Caco-2 (cell line): ENCODE results near the gene GRAMD2B. TPM values are rescaled to one million over a fixed set of nuclear protein-coding genes. Genes with fewer than 3 reads are reported as not detected.

Experiments used
- BruUV-seq: library from RNA; stranded (reverse); fragments of 400-500 nt; replicated peaks from 2 replicates; lab custom pipeline; 2021; lab: Mats Ljungman, UMichigan
- CTCF ChIA-PET: fragments of 300-600 bp; sonication (Branson Sonifier 250); formaldehyde crosslinking; loops from one replicate; lab custom pipeline; 2022; ENCODE audit warnings: antibody characterized with exemption; lab: Charles Lee
- POLR2A ChIA-PET: fragments of 300-600 bp; sonication (Branson Sonifier 250); formaldehyde crosslinking; loops from one replicate; lab custom pipeline; 2022; ENCODE audit warnings: antibody characterized with exemption; lab: Charles Lee
- DNase-seq, 2 experiments: peaks; one replicate each; pipeline versions ENCODE4 v3.0.0 to v3.0.0-alpha.2; 2020 to 2022
- H3K27me3 ChIP-seq: replicated peaks from 2 replicates; pipeline ENCODE4 v1.6.0; 2011; ENCODE audit warnings: low read length; ENCODE audit not compliant: control insufficient read depth, insufficient read depth
- H3K36me3 ChIP-seq: 2 replicates; pipeline ENCODE4 v1.5.1; 2011; ENCODE audit warnings: low read length; ENCODE audit not compliant: control insufficient read depth, insufficient read depth
- H3K4me1 ChIP-seq: fragments of 250-450 bp; sonication (Bioruptor Pico); 2 replicates; pipeline ENCODE4 v1.5.1; 2020; ENCODE audit warnings: mild to moderate bottlenecking
- H3K4me3 ChIP-seq: 2 replicates; pipeline ENCODE4 v1.5.1; 2011; ENCODE audit warnings: low read depth, mild to moderate bottlenecking, control low read depth, low read length
- H3K9me3 ChIP-seq: fragments of 250-450 bp; sonication (Bioruptor Pico); 2 replicates; pipeline ENCODE4 v1.5.1; 2020; ENCODE audit warnings: mild to moderate bottlenecking, moderate library complexity
- H3K27ac Mint-ChIP-seq: one replicate; pipeline ENCODE4 v1.8.0; 2022; ENCODE audit warnings: mixed read lengths; ENCODE audit not compliant: unreplicated experiment
- H3K27me3 Mint-ChIP-seq: one replicate; pipeline ENCODE4 v1.8.0; 2022; ENCODE audit warnings: mixed read lengths; ENCODE audit not compliant: insufficient read depth, unreplicated experiment
- H3K36me3 Mint-ChIP-seq: one replicate; pipeline ENCODE4 v1.8.0; 2022; ENCODE audit warnings: mild to moderate bottlenecking, mixed read lengths; ENCODE audit not compliant: insufficient read depth, unreplicated experiment
- H3K4me1 Mint-ChIP-seq: one replicate; pipeline ENCODE4 v1.8.0; 2022; ENCODE audit warnings: low read depth, mixed read lengths; ENCODE audit not compliant: unreplicated experiment
- H3K4me3 Mint-ChIP-seq: one replicate; pipeline ENCODE4 v1.8.0; 2022; ENCODE audit warnings: mild to moderate bottlenecking, moderate library complexity, mixed read lengths; ENCODE audit not compliant: unreplicated experiment
- H3K9me3 Mint-ChIP-seq: one replicate; pipeline ENCODE4 v1.8.0; 2022; ENCODE audit warnings: mixed read lengths; ENCODE audit not compliant: unreplicated experiment
- CTCF ChIP-seq, 2 experiments: fragments of 200-600 bp in 1 of 2; IDR thresholded peaks; 1 replicate in 1 of 2; 2 replicates in 1 of 2; pipeline versions ENCODE4 v1.5.1 to v1.8.0; 2011 to 2022; ENCODE audit warnings: antibody characterized with exemption in 1 of 2, control low read depth in 1 of 2, inconsistent platforms in 1 of 2, low read depth in 1 of 2, low read length in 1 of 2, mild to moderate bottlenecking in 1 of 2, moderate library complexity in 1 of 2; ENCODE audit not compliant: insufficient read depth in 1 of 2, severe bottlenecking in 1 of 2, unreplicated experiment in 1 of 2
- intact Hi-C: fragments of 100-400 bp; cut with micrococcal nuclease; formaldehyde crosslinking; loops from one replicate; pipeline ENCODE4 v1.10.0; 2022; ENCODE audit not compliant: unreplicated experiment
- total RNA-seq: library from RNA; stranded (reverse); gene quantifications from 2 replicates; pipeline ENCODE4 v1.2.3, GENCODE V29; 2022

GRAMD2B gene
- total RNA-seq, 1 experiment from 2014 or later: 3.0 TPM

DNA sequence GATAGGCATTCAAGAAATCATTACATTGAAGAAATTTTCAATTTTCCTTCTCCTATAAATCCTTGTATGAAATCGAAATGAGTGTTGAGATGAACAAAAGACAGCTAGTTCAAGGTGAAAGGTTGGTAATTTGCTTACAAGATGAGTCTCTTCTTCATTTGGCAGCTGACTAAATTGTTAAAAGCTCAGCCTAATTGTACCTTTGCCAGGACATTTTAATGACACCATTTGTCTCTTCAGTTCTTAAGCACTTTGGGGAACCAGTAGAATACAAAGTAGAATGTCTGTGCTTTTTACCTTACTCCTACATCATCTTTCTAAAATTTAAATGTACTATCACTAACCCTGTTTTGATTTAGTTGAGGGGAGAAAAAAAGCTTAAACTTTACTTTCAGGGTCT lies 59.4 kb downstream of the GRAMD2B start:
- POLR2A ChIA-PET: no interaction called here
- DNase-seq: no peak
- Histone ChIP-seq H3K4me3 (no peak overlapping the region), H3K4me1 (no peaks in the 10 kb centered on the region), H3K27me3 (no peaks in the 10 kb centered on the region), H3K9me3 (no peaks in the 10 kb centered on the region), H3K36me3 (no peaks in the 10 kb centered on the region; the same call in 1 of the 2 replicates)
- H3K4me3 Mint-ChIP-seq: no peak overlapping the region
- TF ChIP-seq CTCF (IDR thresholded peaks at IDR 0.05; ENCODE audit: insufficient read depth in 1 of 2, low read depth in 1 of 2, low read length in 1 of 2, severe bottlenecking in 1 of 2, unreplicated experiment in 1 of 2): no peak
- H3K9me3 Mint-ChIP-seq: no peaks in the 10 kb centered on the region
- no peaks in the 10 kb centered on the region for H3K27me3 Mint-ChIP-seq
- BruUV-seq: no TSS peak
- intact Hi-C loops: no loop called here
- H3K27ac Mint-ChIP-seq: no peak overlapping the region
- H3K36me3 Mint-ChIP-seq: peaks cover 7% of the 10 kb centered on the region
- H3K4me1 Mint-ChIP-seq: peaks cover 8% of the 10 kb centered on the region
- CTCF ChIA-PET: no interaction called here

DNA sequence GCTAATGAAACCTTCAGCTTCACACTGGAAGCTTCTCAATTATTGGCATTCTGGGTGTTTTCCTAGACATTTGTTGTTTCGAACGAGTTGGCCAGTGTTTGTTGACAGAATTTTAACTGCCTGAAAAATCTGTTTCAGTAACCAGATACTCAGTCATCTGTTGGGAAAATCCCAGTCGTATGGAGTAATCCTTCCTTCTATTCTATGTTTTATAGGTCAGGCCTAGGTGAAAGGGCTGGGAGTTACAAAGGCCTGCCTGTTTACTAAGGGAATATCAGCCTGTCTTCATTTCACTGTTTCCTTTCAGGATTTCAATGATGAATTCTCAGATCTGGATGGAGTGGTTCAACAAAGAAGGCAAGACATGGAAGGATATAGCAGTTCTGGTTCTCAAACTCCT lies 59.9 kb downstream of the GRAMD2B start:
- Histone ChIP-seq H3K27me3 (no peaks in the 10 kb centered on the region), H3K4me3 (no peak overlapping the region), H3K36me3 (no peaks in the 10 kb centered on the region; the same call in 1 of the 2 replicates), H3K9me3 (no peaks in the 10 kb centered on the region), H3K4me1 (no peaks in the 10 kb centered on the region)
- intact Hi-C loops: no loop called here
- no TSS peak for BruUV-seq
- no peak for DNase-seq
- no peaks in the 10 kb centered on the region for H3K27me3 Mint-ChIP-seq
- no peak for TF ChIP-seq CTCF (IDR thresholded peaks at IDR 0.05; ENCODE audit: insufficient read depth in 1 of 2, low read depth in 1 of 2, low read length in 1 of 2, severe bottlenecking in 1 of 2, unreplicated experiment in 1 of 2)
- H3K36me3 Mint-ChIP-seq: peaks cover 7% of the 10 kb centered on the region
- H3K4me3 Mint-ChIP-seq: no peak overlapping the region
- ChIA-PET CTCF (no interaction called here), POLR2A (no interaction called here)
- peaks cover 8% of the 10 kb centered on the region for H3K4me1 Mint-ChIP-seq
- no peaks in the 10 kb centered on the region for H3K9me3 Mint-ChIP-seq
- H3K27ac Mint-ChIP-seq: no peak overlapping the region

DNA sequence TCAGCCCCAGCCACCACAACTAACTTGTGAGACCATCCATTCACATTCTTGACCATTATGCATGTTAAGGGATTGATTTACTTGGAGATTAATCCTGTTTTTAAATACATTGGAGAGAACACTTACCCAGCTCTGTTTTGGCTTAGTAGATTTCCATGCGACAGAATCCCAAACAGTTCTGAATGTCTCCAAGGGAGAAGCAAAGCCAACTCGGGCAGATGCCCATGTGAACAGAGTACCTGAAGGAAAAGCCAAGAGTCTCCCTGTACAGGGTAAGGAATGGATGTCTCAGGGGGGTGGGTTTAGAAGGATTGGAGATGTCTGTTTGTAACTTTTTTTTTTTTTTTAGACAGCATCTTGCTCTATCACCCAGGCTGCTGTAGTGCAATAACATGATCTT lies 61.0 kb downstream of the GRAMD2B start:
- Mint-ChIP-seq H3K9me3 (no peaks in the 10 kb centered on the region), H3K4me3 (no peak overlapping the region), H3K27me3 (no peaks in the 10 kb centered on the region), H3K36me3 (peaks cover 7% of the 10 kb centered on the region), H3K4me1 (peaks cover 8% of the 10 kb centered on the region), H3K27ac (no peak overlapping the region)
- no peak overlapping the region for H3K4me3 ChIP-seq
- ChIA-PET CTCF (no interaction called here), POLR2A (no interaction called here)
- no peaks in the 10 kb centered on the region for H3K9me3 ChIP-seq
- DNase-seq: no peak
- H3K27me3 ChIP-seq: no peaks in the 10 kb centered on the region
- H3K4me1 ChIP-seq: no peaks in the 10 kb centered on the region
- H3K36me3 ChIP-seq: no peaks in the 10 kb centered on the region; the same call in 1 of the 2 replicates
- no TSS peak for BruUV-seq
- intact Hi-C loops: no loop called here
- TF ChIP-seq CTCF (IDR thresholded peaks at IDR 0.05; ENCODE audit: insufficient read depth in 1 of 2, low read depth in 1 of 2, low read length in 1 of 2, severe bottlenecking in 1 of 2, unreplicated experiment in 1 of 2): no peak
